Activated CD8-positive, alpha-beta T cell treated with anti-CD3 and anti-CD28 coated beads for 36 hours (primary cell): ENCODE results near the gene OR2H2. TPM values are rescaled to one million over a fixed set of nuclear protein-coding genes. Genes with fewer than 3 reads are reported as not detected.

Experiments
- ATAC-seq: fragments of 200-7000 bp; cut with Tn5 transposase; one replicate; pipeline ENCODE4 v1.10.0; 2021; ENCODE audit warnings: mild to moderate bottlenecking, moderate library complexity
- CTCF ChIA-PET: fragments of 350-600 bp; sonication (Branson Sonifier 250); formaldehyde crosslinking; loops from one replicate; lab custom pipeline; 2021; ENCODE audit warnings: antibody characterized with exemption; lab: Charles Lee
- POLR2A ChIA-PET: fragments of 350-600 bp; sonication (Branson Sonifier 250); formaldehyde crosslinking; loops from one replicate; lab custom pipeline; 2021; ENCODE audit warnings: antibody characterized with exemption; lab: Charles Lee
- DNase-seq: peaks from one replicate; pipeline ENCODE4 v3.0.0-alpha.2; 2020
- H3K27ac Mint-ChIP-seq: one replicate; pipeline ENCODE4 v1.8.0; 2021; ENCODE audit warnings: mild to moderate bottlenecking, mixed read lengths
- H3K27me3 Mint-ChIP-seq: one replicate; pipeline ENCODE4 v1.8.0; 2021; ENCODE audit warnings: mixed read lengths
- H3K36me3 Mint-ChIP-seq: one replicate; pipeline ENCODE4 v1.8.0; 2021; ENCODE audit warnings: low read depth, mixed read lengths
- H3K4me1 Mint-ChIP-seq: one replicate; pipeline ENCODE4 v1.8.0; 2021; ENCODE audit warnings: low read depth, mixed read lengths
- H3K4me3 Mint-ChIP-seq: one replicate; pipeline ENCODE4 v1.8.0; 2021; ENCODE audit warnings: mild to moderate bottlenecking, moderate library complexity, mixed read lengths
- H3K9me3 Mint-ChIP-seq: one replicate; pipeline ENCODE4 v1.8.0; 2021; ENCODE audit warnings: mixed read lengths
- intact Hi-C: fragments of 100-400 bp; cut with micrococcal nuclease; formaldehyde crosslinking; loops from one replicate; pipeline ENCODE4 v1.10.0; 2022
- total RNA-seq, 2 experiments: library from RNA; stranded (reverse); gene quantifications; one replicate each; pipeline ENCODE4 v1.2.3, GENCODE V29; 2021
- TF ChIP-seq, protein P1 (sequence below): fragments of 200-600 bp; IDR thresholded peaks from one replicate; pipeline ENCODE4 v1.8.0; 2022; ENCODE audit warnings: antibody characterized with exemption, mild to moderate bottlenecking

Gene OR2H2
- total RNA-seq, 2 experiments from 2014 or later = not detected

DNA sequence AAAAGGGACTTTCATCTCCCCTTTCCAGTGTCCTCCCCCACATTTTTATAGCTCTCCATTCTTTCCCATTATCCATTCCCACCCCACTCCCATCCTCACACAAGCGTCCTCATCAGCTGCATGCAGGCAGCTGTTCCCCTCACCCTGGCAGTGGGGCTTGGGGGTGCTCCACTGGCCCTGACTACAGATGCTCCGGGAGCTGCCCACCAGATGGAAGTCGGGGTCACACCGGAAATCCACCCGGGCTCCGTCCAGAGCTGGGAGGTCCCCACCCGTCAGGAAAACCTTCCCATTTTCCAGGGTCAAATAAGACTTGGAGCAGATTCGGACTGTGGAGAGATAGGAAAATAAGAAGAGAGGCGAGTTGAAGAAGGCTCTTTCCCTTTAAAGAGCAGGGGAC is 45.4 kb downstream of the OR2H2 start:
- Mint-ChIP-seq H3K27ac (no peak overlapping the region), H3K36me3 (peaks cover 3% of the 10 kb centered on the region), H3K27me3 (peaks cover 6% of the 10 kb centered on the region), H3K4me1 (peaks cover 25% of the 10 kb centered on the region), H3K9me3 (no peaks in the 10 kb centered on the region), H3K4me3 (no peak overlapping the region)
- ChIA-PET POLR2A (interaction anchor here (1.2 to 1.6 kb wide), 2 partner anchors 11 to 19 kb away, joined by 3 read pairs; no protein-coding TSS in a partner anchor), CTCF (interaction anchor here (1.1 to 6.3 kb wide), 2 partner anchors 21 to 41 kb away, joined by 4 to 61 read pairs; no protein-coding TSS in a partner anchor)
- TF ChIP-seq, protein P1, sequence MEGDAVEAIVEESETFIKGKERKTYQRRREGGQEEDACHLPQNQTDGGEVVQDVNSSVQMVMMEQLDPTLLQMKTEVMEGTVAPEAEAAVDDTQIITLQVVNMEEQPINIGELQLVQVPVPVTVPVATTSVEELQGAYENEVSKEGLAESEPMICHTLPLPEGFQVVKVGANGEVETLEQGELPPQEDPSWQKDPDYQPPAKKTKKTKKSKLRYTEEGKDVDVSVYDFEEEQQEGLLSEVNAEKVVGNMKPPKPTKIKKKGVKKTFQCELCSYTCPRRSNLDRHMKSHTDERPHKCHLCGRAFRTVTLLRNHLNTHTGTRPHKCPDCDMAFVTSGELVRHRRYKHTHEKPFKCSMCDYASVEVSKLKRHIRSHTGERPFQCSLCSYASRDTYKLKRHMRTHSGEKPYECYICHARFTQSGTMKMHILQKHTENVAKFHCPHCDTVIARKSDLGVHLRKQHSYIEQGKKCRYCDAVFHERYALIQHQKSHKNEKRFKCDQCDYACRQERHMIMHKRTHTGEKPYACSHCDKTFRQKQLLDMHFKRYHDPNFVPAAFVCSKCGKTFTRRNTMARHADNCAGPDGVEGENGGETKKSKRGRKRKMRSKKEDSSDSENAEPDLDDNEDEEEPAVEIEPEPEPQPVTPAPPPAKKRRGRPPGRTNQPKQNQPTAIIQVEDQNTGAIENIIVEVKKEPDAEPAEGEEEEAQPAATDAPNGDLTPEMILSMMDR = no peak
- no peak for ATAC-seq
- intact Hi-C loops = no loop called here
- DNase-seq = no peak

DNA sequence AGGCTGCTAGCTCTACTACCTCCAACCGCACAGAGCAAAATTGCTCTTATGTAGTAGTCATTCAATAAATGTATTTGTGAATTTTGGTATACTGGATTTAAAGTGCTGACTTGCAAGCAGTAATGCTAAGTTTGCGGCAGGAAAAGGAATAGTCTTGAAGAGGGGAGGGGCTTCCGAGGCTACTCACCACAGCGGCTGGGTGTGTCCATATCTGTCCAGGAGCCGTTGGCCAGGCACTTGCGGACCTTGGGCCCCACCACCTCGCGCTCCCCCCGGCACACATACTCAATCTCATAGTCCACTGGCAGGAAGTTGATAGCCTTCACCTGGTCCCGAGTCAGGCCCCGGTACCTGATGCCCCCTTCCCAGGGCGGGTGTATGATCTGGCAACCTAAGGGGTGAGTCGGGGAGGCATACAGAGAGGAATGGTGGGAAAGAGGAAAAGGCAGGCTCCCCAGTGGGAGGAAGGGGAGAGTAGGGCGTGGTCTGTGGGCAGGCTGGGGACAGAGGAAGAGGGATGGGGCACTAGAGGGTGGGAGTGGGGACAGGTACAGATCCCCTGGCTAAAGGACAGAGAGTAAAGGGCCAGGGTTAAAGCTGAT is 46.4 kb downstream of the OR2H2 start:
- ATAC-seq (no peak), DNase-seq (no peak)
- no peaks in the 10 kb centered on the region for H3K9me3 Mint-ChIP-seq
- peaks cover 25% of the 10 kb centered on the region for H3K4me1 Mint-ChIP-seq
- intact Hi-C loops = no loop called here
- CTCF ChIA-PET = interaction anchor here (0.5 to 6.3 kb wide), 2 partner anchors 20 to 399 kb away, joined by 3 to 61 read pairs; no protein-coding TSS in a partner anchor
- peaks cover 6% of the 10 kb centered on the region for H3K27me3 Mint-ChIP-seq
- peak overlapping the region; percentile 87 for H3K4me3 Mint-ChIP-seq
- TF ChIP-seq, protein P1 = no peak
- H3K36me3 Mint-ChIP-seq = peaks cover 3% of the 10 kb centered on the region
- POLR2A ChIA-PET = interaction anchor here (0.7 to 1.2 kb wide), 2 partner anchors 10 to 48 kb away, joined by 3 to 7 read pairs; no protein-coding TSS in a partner anchor
- H3K27ac Mint-ChIP-seq = no peak overlapping the region

DNA sequence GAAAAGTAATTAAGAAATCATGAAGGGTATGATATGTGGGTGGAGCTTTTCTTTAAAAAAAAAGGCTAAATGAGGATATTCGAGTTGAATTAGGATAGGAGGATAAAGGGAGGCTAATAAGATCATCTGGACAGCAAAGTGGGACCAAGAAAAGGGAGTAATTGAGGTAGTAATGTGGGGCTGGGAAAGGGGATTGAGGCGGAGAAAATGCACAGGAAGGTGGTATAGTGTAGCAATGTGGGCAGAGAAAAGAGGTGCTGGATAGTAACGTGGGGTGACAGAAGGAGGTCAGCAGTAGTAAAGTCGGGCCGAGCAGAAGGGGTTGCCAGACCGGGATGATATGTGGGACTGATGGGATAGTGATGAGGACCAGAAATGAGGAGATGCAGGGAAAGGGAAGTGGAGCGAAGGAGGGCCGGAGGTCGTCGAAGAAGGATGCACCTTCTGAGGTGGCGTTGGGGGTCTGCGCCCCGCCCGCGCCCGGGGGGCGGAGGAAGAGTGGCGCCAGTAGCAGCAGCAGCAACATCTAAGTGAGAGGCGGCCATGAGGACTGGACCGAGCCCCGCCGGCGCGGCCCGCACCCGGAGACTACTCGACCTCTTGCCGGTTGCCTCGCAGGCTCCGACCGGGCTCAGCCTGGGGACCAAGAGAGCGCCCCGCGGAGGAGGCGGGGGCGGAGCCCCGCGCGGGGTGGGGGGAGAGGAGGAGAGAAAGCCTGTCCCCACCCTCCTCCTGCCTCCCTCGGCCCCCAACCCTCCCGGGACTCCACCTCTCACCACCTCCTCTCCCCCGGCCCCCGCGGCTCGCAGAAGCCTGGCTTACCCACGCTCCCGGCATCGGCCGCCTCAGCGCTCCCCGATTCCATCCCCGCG is 47.2 kb downstream of the OR2H2 start:
- H3K4me3 Mint-ChIP-seq = peak overlapping the region; percentile 87
- H3K27ac Mint-ChIP-seq = peak overlapping the region; percentile 66
- POLR2A ChIA-PET = interaction anchor here (1.8 kb wide), 1 partner anchor 15 kb away, joined by 6 read pairs; no protein-coding TSS in a partner anchor
- ATAC-seq (peak; percentile 50), DNase-seq (peak; percentile 49)
- peaks cover 6% of the 10 kb centered on the region for H3K27me3 Mint-ChIP-seq
- CTCF ChIA-PET = interaction anchor here (1.9 to 6.3 kb wide), 2 partner anchors 10 to 19 kb away, joined by 5 to 61 read pairs; no protein-coding TSS in a partner anchor
- H3K9me3 Mint-ChIP-seq = no peaks in the 10 kb centered on the region
- peaks cover 3% of the 10 kb centered on the region for H3K36me3 Mint-ChIP-seq
- peaks cover 25% of the 10 kb centered on the region for H3K4me1 Mint-ChIP-seq
- intact Hi-C loops = no loop called here
- TF ChIP-seq, protein P1 = no peak

DNA sequence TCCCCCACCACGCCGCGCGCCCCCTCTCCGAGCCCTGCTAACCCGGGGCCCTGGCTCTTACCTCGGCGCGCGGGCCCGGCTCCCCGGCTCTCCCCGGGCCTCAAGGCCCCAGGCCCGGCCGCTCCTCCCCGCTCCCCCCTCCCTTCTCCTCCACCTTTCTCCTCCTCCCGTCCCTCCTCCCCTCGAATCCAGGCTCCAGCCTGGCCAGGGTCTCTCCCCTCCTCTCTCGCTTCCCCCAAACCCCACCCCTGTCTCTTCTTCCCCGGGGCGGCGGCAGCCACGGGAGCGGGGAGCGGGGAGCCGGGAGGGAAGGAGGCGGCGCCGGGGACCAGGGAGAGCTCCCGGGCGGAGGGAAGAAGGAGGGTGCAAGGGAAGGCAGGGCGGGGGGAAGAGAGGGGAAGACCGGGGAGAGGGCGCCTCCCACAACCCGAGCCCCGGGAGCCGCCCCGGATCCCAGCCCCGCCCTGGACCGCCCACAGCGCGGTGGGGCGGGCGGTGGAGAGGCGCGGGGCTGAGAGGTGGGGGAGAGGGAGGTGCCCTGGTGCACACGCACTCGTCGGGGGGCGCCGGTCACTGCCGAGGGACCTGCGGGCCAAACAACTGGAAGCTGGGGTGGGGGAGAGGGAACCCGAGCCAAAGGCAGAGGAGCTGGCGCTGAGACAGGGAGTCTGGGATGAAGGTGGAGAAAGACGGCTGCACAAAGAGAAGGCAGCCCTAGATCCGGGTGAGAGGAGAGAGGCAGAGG is 48.0 kb downstream of the OR2H2 start, which contains the start of gene GABBR1:
Gene GABBR1, minus strand, starts transcription at position 395 of the 745 bp plus-strand sequence. CDS start 798 bp downstream, outside the sequence.
- TF ChIP-seq, protein P1 = no peak
- intact Hi-C loops = no loop called here
- ATAC-seq (peak; percentile 82), DNase-seq (peak; percentile 64)
- CTCF ChIA-PET = interaction anchor here (1.9 to 6.3 kb wide), 2 partner anchors 9 to 18 kb away, joined by 5 to 61 read pairs; no protein-coding TSS in a partner anchor
- POLR2A ChIA-PET = interaction anchor here (0.6 to 1.8 kb wide), 4 partner anchors 14 to 183 kb away, joined by 3 to 6 read pairs (median 4); no protein-coding TSS in a partner anchor
- Mint-ChIP-seq H3K4me3 (peak within 1 kb of the TSS; percentile 87), H3K9me3 (no peaks in the 10 kb centered on the region), H3K4me1 (peaks cover 25% of the 10 kb centered on the region), H3K27ac (peak within 1 kb of the TSS; percentile 66), H3K36me3 (peaks cover 3% of the 10 kb centered on the region), H3K27me3 (peaks cover 6% of the 10 kb centered on the region)
